OCI-LY1 (cell line): ENCODE results near the gene WNT7B.

Source experiments
- H2AFZ ChIP-seq: fragments of 200-600 bp; sonication (generic), shearing (Covaris generic); 2 replicates; pipeline ENCODE4 v1.6.0; 2014; ENCODE audit warnings: antibody characterized with exemption, mild to moderate bottlenecking, low read length
- H3F3A ChIP-seq: fragments of 200-600 bp; sonication (generic), shearing (Covaris generic); 2 replicates; pipeline ENCODE4 v1.6.0; 2014; ENCODE audit warnings: mild to moderate bottlenecking, antibody characterized with exemption, low read length, moderate library complexity; ENCODE audit not compliant: insufficient read depth
- H3K27ac ChIP-seq: fragments of 200-600 bp; sonication (generic); 2 replicates; pipeline ENCODE4 v1.5.1; 2014; ENCODE audit warnings: low read length, mixed run types, mild to moderate bottlenecking, low read depth; ENCODE audit not compliant: poor library complexity, severe bottlenecking
- H3K27me3 ChIP-seq: fragments of 200-600 bp; sonication (generic); 2 replicates; pipeline ENCODE4 v1.6.0; 2014; ENCODE audit warnings: antibody characterized with exemption, mild to moderate bottlenecking, low read length, moderate library complexity; ENCODE audit not compliant: insufficient read depth
- H3K36me3 ChIP-seq: fragments of 200-600 bp; sonication (generic); 2 replicates; pipeline ENCODE4 v1.6.1; 2014; ENCODE audit warnings: mild to moderate bottlenecking, antibody characterized with exemption, low read length, moderate library complexity, mixed read lengths; ENCODE audit not compliant: insufficient read depth
- H3K4me1 ChIP-seq: fragments of 200-600 bp; sonication (generic); 2 replicates; pipeline ENCODE4 v1.5.1; 2014; ENCODE audit warnings: mild to moderate bottlenecking, low read length, moderate library complexity; ENCODE audit not compliant: insufficient read depth, severe bottlenecking
- H3K4me2 ChIP-seq: fragments of 200-600 bp; sonication (generic), shearing (Covaris generic); 2 replicates; pipeline ENCODE4 v1.6.1; 2014; ENCODE audit warnings: low read length
- H3K4me3 ChIP-seq: fragments of 200-600 bp; sonication (generic); 2 replicates; pipeline ENCODE4 v1.5.1; 2014; ENCODE audit warnings: low read length, low read depth, mild to moderate bottlenecking, mixed read lengths; ENCODE audit not compliant: poor library complexity, severe bottlenecking
- H3K79me2 ChIP-seq: fragments of 200-600 bp; shearing (Covaris generic); 2 replicates; pipeline ENCODE4 v1.6.1; 2016; ENCODE audit warnings: mixed run types, low read length, mixed read lengths; ENCODE audit not compliant: insufficient read depth
- H3K9ac ChIP-seq: fragments of 200-600 bp; sonication (generic), shearing (Covaris generic); 2 replicates; pipeline ENCODE4 v1.6.1; 2014; ENCODE audit warnings: mild to moderate bottlenecking, low read length, mixed read lengths
- H3K9me2 ChIP-seq: fragments of 200-600 bp; sonication (generic), shearing (Covaris generic); 2 replicates; pipeline ENCODE4 v1.6.1; 2014; ENCODE audit warnings: low read depth, mild to moderate bottlenecking, low read length, mixed read lengths
- H3K9me3 ChIP-seq: fragments of 200-600 bp; shearing (Covaris generic); 2 replicates; pipeline ENCODE4 v1.6.1; 2014; ENCODE audit warnings: low read length, mixed read lengths
- H4K20me1 ChIP-seq: fragments of 200-600 bp; sonication (generic), shearing (Covaris generic); 2 replicates; pipeline ENCODE4 v1.6.0; 2016; ENCODE audit warnings: mild to moderate bottlenecking, low read length; ENCODE audit not compliant: insufficient read depth
- EZH2 ChIP-seq: fragments of 200-600 bp; sonication (generic), shearing (Covaris generic); IDR thresholded peaks from 2 replicates; pipeline ENCODE4 v1.8.0; 2017; ENCODE audit warnings: borderline replicate concordance, mixed run types, mild to moderate bottlenecking, antibody characterized with exemption, low read length, moderate library complexity, mixed read lengths
- TF ChIP-seq, protein P1 (sequence below): fragments of 200-600 bp; sonication (generic), shearing (Covaris generic); IDR thresholded peaks from 2 replicates; pipeline ENCODE4 v1.5.1; 2017; ENCODE audit warnings: mild to moderate bottlenecking, antibody characterized with exemption, low read length, moderate library complexity, mixed read lengths

WNT7B gene

DNA sequence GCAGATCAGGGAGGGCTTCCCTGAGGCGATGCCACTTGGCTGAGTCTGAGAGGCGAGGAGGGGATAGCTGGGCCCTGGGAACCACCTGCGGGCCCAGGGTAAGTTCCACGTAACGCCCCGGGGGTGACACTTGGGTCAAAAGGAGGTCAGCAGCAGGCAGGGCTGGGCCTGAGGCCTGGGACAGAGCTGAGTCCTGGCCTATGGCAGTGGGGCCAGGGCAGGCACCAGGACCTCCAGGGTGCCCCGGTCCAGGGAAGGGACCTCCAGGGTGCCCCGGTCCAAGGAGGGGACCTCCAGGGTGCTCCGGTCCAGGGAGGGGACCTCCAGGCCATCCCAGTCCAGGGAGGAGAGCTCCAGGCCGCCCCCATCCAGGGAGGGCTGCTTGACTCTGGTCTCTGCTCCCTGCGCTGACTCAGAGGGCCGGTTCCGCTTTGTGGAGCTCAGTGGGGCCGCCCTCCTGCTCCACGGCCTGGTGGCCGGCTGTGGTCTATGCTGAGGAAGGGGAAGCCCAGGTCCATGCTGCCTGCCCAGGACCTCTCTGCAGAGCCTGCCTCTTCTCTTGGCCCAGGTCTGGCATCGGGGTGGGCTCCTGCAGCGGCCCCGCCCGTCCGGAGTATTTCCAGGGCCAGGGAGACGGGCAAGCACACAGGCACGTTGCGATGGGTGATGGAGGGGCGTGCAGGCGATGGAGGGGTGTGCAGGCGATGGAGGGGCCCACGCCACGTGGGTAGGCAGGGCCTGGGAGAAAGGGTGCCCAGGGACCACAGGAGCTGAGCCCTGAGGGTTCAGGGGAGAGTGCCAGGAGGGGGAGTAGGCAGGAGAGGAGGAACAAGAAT, 19.5 kb upstream of the WNT7B start:
- Histone ChIP-seq H3K4me1 (peaks cover 15% of the 10 kb centered on the region), H3K4me3 (no peak overlapping the region), H2AFZ (no peak overlapping the region), H3K9me2 (no peaks in the 10 kb centered on the region), H3K27ac (no peak overlapping the region), H3K9me3 (no peaks in the 10 kb centered on the region), H3K79me2 (no peaks in the 10 kb centered on the region), H3K9ac (no peak overlapping the region), H3K27me3 (peaks cover 4% of the 10 kb centered on the region; the same call in 1 of the 2 replicates), H3K36me3 (no peaks in the 10 kb centered on the region), H4K20me1 (no peaks in the 10 kb centered on the region), H3F3A (no peaks in the 10 kb centered on the region), H3K4me2 (no peak overlapping the region; the same call in 1 of the 2 replicates)
- TF ChIP-seq, protein P1, sequence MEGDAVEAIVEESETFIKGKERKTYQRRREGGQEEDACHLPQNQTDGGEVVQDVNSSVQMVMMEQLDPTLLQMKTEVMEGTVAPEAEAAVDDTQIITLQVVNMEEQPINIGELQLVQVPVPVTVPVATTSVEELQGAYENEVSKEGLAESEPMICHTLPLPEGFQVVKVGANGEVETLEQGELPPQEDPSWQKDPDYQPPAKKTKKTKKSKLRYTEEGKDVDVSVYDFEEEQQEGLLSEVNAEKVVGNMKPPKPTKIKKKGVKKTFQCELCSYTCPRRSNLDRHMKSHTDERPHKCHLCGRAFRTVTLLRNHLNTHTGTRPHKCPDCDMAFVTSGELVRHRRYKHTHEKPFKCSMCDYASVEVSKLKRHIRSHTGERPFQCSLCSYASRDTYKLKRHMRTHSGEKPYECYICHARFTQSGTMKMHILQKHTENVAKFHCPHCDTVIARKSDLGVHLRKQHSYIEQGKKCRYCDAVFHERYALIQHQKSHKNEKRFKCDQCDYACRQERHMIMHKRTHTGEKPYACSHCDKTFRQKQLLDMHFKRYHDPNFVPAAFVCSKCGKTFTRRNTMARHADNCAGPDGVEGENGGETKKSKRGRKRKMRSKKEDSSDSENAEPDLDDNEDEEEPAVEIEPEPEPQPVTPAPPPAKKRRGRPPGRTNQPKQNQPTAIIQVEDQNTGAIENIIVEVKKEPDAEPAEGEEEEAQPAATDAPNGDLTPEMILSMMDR, result no peak
- no peak for TF ChIP-seq EZH2

- no peak overlapping the region for H3K9ac ChIP-seq
- H3K9me2 ChIP-seq, result no peaks in the 10 kb centered on the region
- H2AFZ ChIP-seq, result no peak overlapping the region
- H4K20me1 ChIP-seq, result no peaks in the 10 kb centered on the region
- no peak for TF ChIP-seq EZH2
- TF ChIP-seq, protein P1, result no peak
- peaks cover 15% of the 10 kb centered on the region for H3K4me1 ChIP-seq
- no peaks in the 10 kb centered on the region for H3F3A ChIP-seq
- no peaks in the 10 kb centered on the region; the same call in 1 of the 2 replicates for H3K27me3 ChIP-seq
- no peak overlapping the region for H3K4me2 ChIP-seq
- H3K36me3 ChIP-seq, result no peaks in the 10 kb centered on the region
- H3K79me2 ChIP-seq, result no peaks in the 10 kb centered on the region
- H3K27ac ChIP-seq, result no peak overlapping the region
- H3K9me3 ChIP-seq, result no peaks in the 10 kb centered on the region
- H3K4me3 ChIP-seq, result no peak overlapping the region
These were observed 18.6 kb upstream of the WNT7B start for GRCh38 chr22:45995405-45996101.

- no peak overlapping the region for H3K4me2 ChIP-seq
- no peaks in the 10 kb centered on the region for H3K79me2 ChIP-seq
- no peak overlapping the region for H3K9ac ChIP-seq
- no peaks in the 10 kb centered on the region for H3K9me3 ChIP-seq
- H3K9me2 ChIP-seq, result no peaks in the 10 kb centered on the region
- no peaks in the 10 kb centered on the region for H3F3A ChIP-seq
- H3K36me3 ChIP-seq, result no peaks in the 10 kb centered on the region
- no peaks in the 10 kb centered on the region; the same call in 1 of the 2 replicates for H3K27me3 ChIP-seq
- H2AFZ ChIP-seq, result no peak overlapping the region
- H3K4me1 ChIP-seq, result peaks cover 15% of the 10 kb centered on the region
- H4K20me1 ChIP-seq, result no peaks in the 10 kb centered on the region
- TF ChIP-seq EZH2, result no peak
- TF ChIP-seq, protein P1, result peak; percentile 94
- no peak overlapping the region for H3K4me3 ChIP-seq
- no peak overlapping the region for H3K27ac ChIP-seq
These were observed 17.8 kb upstream of the WNT7B start for GRCh38 chr22:45994491-45995404.
